Heart left ventricle (tissue), 16 donors: ENCODE results near the gene GRM7. TPM values are rescaled to one million over a fixed set of nuclear protein-coding genes. Genes with fewer than 3 reads are reported as not detected.

Experiments
- ATAC-seq, 4 donors: fragments of 200-7000 bp; cut with Tn5 transposase; one replicate each; pipeline ENCODE4 v1.9.1; 2020 to 2022; ENCODE audit warnings: moderate library complexity in 4 of 4, mild to moderate bottlenecking in 3 of 4, moderate number of reproducible peaks in 1 of 4
- DNase-seq, 5 donors: peaks; one replicate each; pipeline ENCODE4 v3.0.0-alpha.2; 2020
- H3K27ac ChIP-seq, 12 donors: fragments of 200-600 bp; sonication (generic) in 4 of 12; one replicate each; pipeline versions ENCODE4 v1.5.0 to v1.8.0; 2016 to 2022; ENCODE audit warnings: mild to moderate bottlenecking in 2 of 12
- H3K27me3 ChIP-seq, 9 donors: fragments of 200-600 bp; sonication (generic) in 2 of 9; one replicate each; pipeline versions ENCODE4 v1.5.1 to v1.8.0; 2016 to 2022; ENCODE audit warnings: mild to moderate bottlenecking in 3 of 9
- H3K36me3 ChIP-seq, 9 donors: fragments of 200-600 bp; sonication (generic) in 2 of 9; one replicate each; pipeline versions ENCODE4 v1.5.0 to v1.8.0; 2018 to 2022; ENCODE audit warnings: mild to moderate bottlenecking in 2 of 9
- H3K4me1 ChIP-seq, 12 donors: fragments of 200-600 bp; sonication (generic) in 4 of 12; one replicate each; pipeline versions ENCODE4 v1.5.0 to v1.8.0; 2016 to 2022; ENCODE audit warnings: mild to moderate bottlenecking in 3 of 12
- H3K4me3 ChIP-seq, 12 donors: fragments of 200-600 bp; sonication (generic) in 4 of 12; one replicate each; pipeline versions ENCODE4 v1.5.0 to v1.8.0; 2017 to 2022; ENCODE audit warnings: mild to moderate bottlenecking in 9 of 12, moderate library complexity in 4 of 12
- H3K9me3 ChIP-seq, 12 donors: fragments of 200-600 bp; sonication (generic) in 4 of 12; one replicate each; pipeline versions ENCODE4 v1.5.0 to v1.8.0; 2016 to 2022; ENCODE audit warnings: mild to moderate bottlenecking in 1 of 12
- CTCF ChIP-seq, 12 donors: fragments of 200-600 bp; sonication (generic) in 4 of 12; IDR thresholded peaks; one replicate each; pipeline versions ENCODE4 v1.5.0 to v1.8.0; 2018 to 2022; ENCODE audit warnings: antibody characterized with exemption in 12 of 12, mild to moderate bottlenecking in 5 of 12
- POLR2A ChIP-seq, 2 donors: fragments of 450-650 bp; IDR thresholded peaks; one replicate each; pipeline ENCODE4 v1.6.1; 2017; ENCODE audit warnings: antibody characterized with exemption in 2 of 2, mild to moderate bottlenecking in 2 of 2, moderate library complexity in 2 of 2
- WGBS, 4 donors: extraction: QIAGEN DNeasy Blood & Tissue Kit in 2 of 4; methylation state at CpG; one replicate each; pipeline versions ENCODE4 v1.1.5 to v1.1.7; 2013 to 2018; 5-methylcytosine and 5-hydroxymethylcytosine counted together
- intact Hi-C, 10 donors: fragments of 100-400 bp; cut with DNase I; formaldehyde crosslinking; loops; one replicate each; pipeline versions ENCODE4 v1.11.1 to v1.14.2; 2022
- polyA plus RNA-seq, 2 donors: library from polyadenylated mRNA; stranded (reverse); fragments of 200-250 nt; gene quantifications; one replicate each; pipeline ENCODE4 v1.2.3, GENCODE V29; 2013
- total RNA-seq, 9 donors: library from RNA; depleted of rRNA in 2 of 9; stranded (reverse); fragments of >200 nt in 2 of 9; fragmentation: NEBNext Ultra II Directional in 3 of 9; extraction: Animal tissue kit (Norgen Biotek cat#: 25700) in 3 of 9; gene quantifications; one replicate each; pipeline versions ENCODE4 v1.1.0 to v1.2.4, GENCODE V29; 2016 to 2023
- donor health status: ischemic (EF 13 %, LVEDD 7.1; RV severe dilation, severe dysfunction).
- donor health status: healthy with polysubstance abuse.
- donor health status: DM: no; HTN: yes; CAD: no.
- donor health status: DM: no; HTN: no; CAD: no.
- donor health status: ischemic (EF 25% LVEDD 6.9; RV normal size, moderate dysfunction).
- donor health status: ischemic (EF 25% LVEDD 5.7; RV mildly dilated, moderate dysfunction).
- donor health status: healthy.
- donor health status: DM: yes; HTN: yes; CAD: no.
- donor health status: ischemic (EF 35%, LVEDD 5.7; RV mildly dilated, moderate dysfunction).
- donor health status: nonischemic (EF 11% LVEDD 7.7; RV severe dilation, severe dysfunction).
- donor health status: DM: yes; HTN: yes; CAD: no.
- donor health status: PGD.
- donor health status: ischemic (EF 29% LVEDD 5.4; RV normal size, mild dysfunction).
- donor health status: nonischemic (EF 23%, LVEDD 6.1; RV moderate dilation, normal function).

GRM7 gene
- total and polyA plus RNA-seq, 11 donors: not detected

GRCh38 chr3:7407107-7407506 is 546.2 kb downstream of the GRM7 start:
- ATAC-seq (no peak), DNase-seq (no peak)
- H3K27me3 ChIP-seq: no peaks in the 10 kb centered on the region
- no peaks in the 10 kb centered on the region for H3K9me3 ChIP-seq
- TF ChIP-seq CTCF (IDR thresholded peaks at IDR 0.05) (no peak), POLR2A (IDR thresholded peaks at IDR 0.05) (no peak)
- H3K27ac ChIP-seq: no peak overlapping the region
- H3K4me3 ChIP-seq: no peak overlapping the region
- H3K4me1 ChIP-seq: no peaks in the 10 kb centered on the region
- 70 to 93% (median 91%) methylated on average over 4 of the region's 4 CpGs for WGBS, 4 donors
- H3K36me3 ChIP-seq: no peaks in the 10 kb centered on the region
- intact Hi-C loops: no loop called here

- DNase-seq (no peak), ATAC-seq (no peak)
- TF ChIP-seq CTCF (IDR thresholded peaks at IDR 0.05) (no peak), POLR2A (IDR thresholded peaks at IDR 0.05) (no peak)
- H3K4me3 ChIP-seq: no peak overlapping the region
- no peak overlapping the region for H3K27ac ChIP-seq
- H3K9me3 ChIP-seq: no peaks in the 10 kb centered on the region
- H3K4me1 ChIP-seq: no peaks in the 10 kb centered on the region
- intact Hi-C loops: no loop called here
- 82 to 89% (median 84%) methylated on average over 4 of the region's 4 CpGs for WGBS, 4 donors
- no peaks in the 10 kb centered on the region for H3K36me3 ChIP-seq
- no peaks in the 10 kb centered on the region for H3K27me3 ChIP-seq
Measured at GRCh38 chr3:7410782-7411181, 549.9 kb downstream of the GRM7 start.

GRCh38 chr3:7421065-7421464 is 560.1 kb downstream of the GRM7 start:
- H3K27me3 ChIP-seq: no peaks in the 10 kb centered on the region
- intact Hi-C loops: no loop called here
- H3K9me3 ChIP-seq: no peaks in the 10 kb centered on the region
- DNase-seq: no peak
- 85 to 93% (median 89%) methylated on average over 1 of the region's 1 CpG for WGBS, 4 donors
- H3K27ac ChIP-seq: no peak overlapping the region
- H3K4me1 ChIP-seq: no peaks in the 10 kb centered on the region
- H3K36me3 ChIP-seq: no peaks in the 10 kb centered on the region
- TF ChIP-seq CTCF (IDR thresholded peaks at IDR 0.05) (no peak), POLR2A (IDR thresholded peaks at IDR 0.05) (no peak)
- ATAC-seq: no peak
- H3K4me3 ChIP-seq: no peak overlapping the region

- intact Hi-C loops: no loop called here
- H3K27ac ChIP-seq: no peak overlapping the region
- no peaks in the 10 kb centered on the region for H3K36me3 ChIP-seq
- ATAC-seq (no peak), DNase-seq (no peak)
- H3K4me1 ChIP-seq: no peaks in the 10 kb centered on the region
- no peaks in the 10 kb centered on the region for H3K9me3 ChIP-seq
- no peak overlapping the region for H3K4me3 ChIP-seq
- 74 to 78% (median 77%) methylated on average over 2 of the region's 2 CpGs for WGBS, 4 donors
- no peaks in the 10 kb centered on the region for H3K27me3 ChIP-seq
- TF ChIP-seq CTCF (IDR thresholded peaks at IDR 0.05) (no peak), POLR2A (IDR thresholded peaks at IDR 0.05) (no peak)
Measured at GRCh38 chr3:7423036-7423435, 562.1 kb downstream of the GRM7 start.
